IMR-90 (cell line): Measurements from ENCODE around the gene IL20RA. TPM values are rescaled to one million over a fixed set of nuclear protein-coding genes. Genes with fewer than 3 reads are reported as not detected.

Experiments used
- ATAC-seq: fragments of 200-7000 bp; cut with Tn5 transposase; 2 replicates; pipeline ENCODE4 v1.9.1; 2020; ENCODE audit warnings: low read depth, mild to moderate bottlenecking, moderate library complexity
- BruUV-seq: library from RNA; stranded (reverse); fragments of 400-500 nt; replicated peaks from 2 replicates; lab custom pipeline; 2021; lab: Mats Ljungman, UMichigan
- CTCF ChIA-PET: fragments of 300-600 bp; formaldehyde crosslinking; extraction: SDS; loops from one replicate; lab custom pipeline; 2021; ENCODE audit warnings: antibody characterized with exemption; lab: Yijun Ruan, JAX
- POLR2A ChIA-PET: fragments of 300-600 bp; sonication (Branson Sonifier 250); formaldehyde crosslinking; loops from one replicate; lab custom pipeline; 2022; ENCODE audit warnings: antibody characterized with exemption; ENCODE audit not compliant: unreplicated experiment; lab: Charles Lee
- DNase-seq: peaks from one replicate; pipeline ENCODE4 v3.0.0; 2013
- H2AFZ ChIP-seq: replicated peaks from 2 replicates; pipeline ENCODE3; 2013; ENCODE audit warnings: low read length, mild to moderate bottlenecking; ENCODE audit not compliant: poor library complexity
- H2AK5ac ChIP-seq: 2 replicates; pipeline ENCODE4 v1.6.1; 2013; ENCODE audit warnings: low read depth, low read length, inconsistent platforms
- H2AK9ac ChIP-seq: replicated peaks from 2 replicates; pipeline ENCODE3; 2013; ENCODE audit warnings: mild to moderate bottlenecking, low read depth, low read length, moderate library complexity; ENCODE audit not compliant: poor library complexity
- H2BK120ac ChIP-seq: 2 replicates; pipeline ENCODE4 v1.6.1; 2013; ENCODE audit warnings: low read depth, low read length, inconsistent platforms
- H2BK15ac ChIP-seq: 3 replicates; pipeline ENCODE4 v1.6.1; 2013; ENCODE audit warnings: low read depth, low read length, inconsistent platforms
- H2BK20ac ChIP-seq: 2 replicates; pipeline ENCODE4 v1.6.1; 2013; ENCODE audit warnings: low read depth, mild to moderate bottlenecking, inconsistent platforms, low read length, moderate library complexity
- H2BK5ac ChIP-seq: 2 replicates; pipeline ENCODE4 v1.6.1; 2013; ENCODE audit warnings: mild to moderate bottlenecking, low read depth, low read length, inconsistent platforms; ENCODE audit not compliant: poor library complexity, severe bottlenecking
- H3K14ac ChIP-seq: replicated peaks from 2 replicates; pipeline ENCODE4 v1.6.1; 2013; ENCODE audit warnings: low read depth, low read length, inconsistent platforms
- H3K18ac ChIP-seq: 2 replicates; pipeline ENCODE4 v1.6.1; 2013; ENCODE audit warnings: low read depth, low read length, control low read depth
- H3K23ac ChIP-seq: 2 replicates; pipeline ENCODE4 v1.6.1; 2013; ENCODE audit warnings: low read depth, low read length, inconsistent platforms
- H3K27ac ChIP-seq: 2 replicates; pipeline ENCODE4 v1.5.1; 2013; ENCODE audit warnings: mild to moderate bottlenecking, control low read depth, low read length; ENCODE audit not compliant: insufficient read depth
- H3K27me3 ChIP-seq: 2 replicates; pipeline ENCODE4 v1.6.1; 2013; ENCODE audit warnings: low read length; ENCODE audit not compliant: control insufficient read depth, insufficient read depth
- H3K36me3 ChIP-seq: 2 replicates; pipeline ENCODE4 v1.6.1; 2013; ENCODE audit warnings: low read length, mixed read lengths; ENCODE audit not compliant: control insufficient read depth, insufficient read depth
- H3K4ac ChIP-seq: 2 replicates; pipeline ENCODE4 v1.6.1; 2013; ENCODE audit warnings: low read depth, low read length, inconsistent platforms
- H3K4me1 ChIP-seq: 2 replicates; pipeline ENCODE4 v1.6.1; 2013; ENCODE audit warnings: low read length, mixed read lengths; ENCODE audit not compliant: control insufficient read depth, insufficient read depth
- H3K4me2 ChIP-seq: 2 replicates; pipeline ENCODE4 v1.6.1; 2013; ENCODE audit warnings: low read depth, mild to moderate bottlenecking, control low read depth, low read length, moderate library complexity
- H3K4me3 ChIP-seq: 2 replicates; pipeline ENCODE4 v1.5.1; 2013; ENCODE audit warnings: low read depth, mild to moderate bottlenecking, control low read depth, low read length, moderate library complexity; ENCODE audit not compliant: insufficient read depth
- H3K56ac ChIP-seq: 2 replicates; pipeline ENCODE4 v1.6.1; 2013; ENCODE audit warnings: low read length, inconsistent platforms; ENCODE audit not compliant: insufficient read depth; ENCODE audit errors: extremely low read depth
- H3K79me1 ChIP-seq, 2 experiments: 2 replicates each; pipeline ENCODE4 v1.6.1; 2013; ENCODE audit warnings: low read length in 2 of 2, inconsistent platforms in 1 of 2, low read depth in 1 of 2
- H3K9ac ChIP-seq: 2 replicates; pipeline ENCODE4 v1.6.1; 2013; ENCODE audit warnings: low read depth, low read length, control low read depth
- H3K9me1 ChIP-seq: 2 replicates; pipeline ENCODE4 v1.6.1; 2013; ENCODE audit warnings: low read length, inconsistent platforms; ENCODE audit not compliant: insufficient read depth
- H3K9me3 ChIP-seq: 2 replicates; pipeline ENCODE4 v1.6.1; 2013; ENCODE audit warnings: low read length; ENCODE audit not compliant: control insufficient read depth, insufficient read depth
- H4K20me1 ChIP-seq: 2 replicates; pipeline ENCODE4 v1.6.1; 2013; ENCODE audit warnings: low read length, inconsistent platforms; ENCODE audit not compliant: insufficient read depth
- H4K5ac ChIP-seq: 2 replicates; pipeline ENCODE4 v1.6.1; 2013; ENCODE audit warnings: mild to moderate bottlenecking, low read depth, low read length, control low read depth
- H4K8ac ChIP-seq, 2 experiments: 2 replicates each; pipeline ENCODE4 v1.6.1; 2013; ENCODE audit warnings: low read depth in 2 of 2, low read length in 2 of 2, control low read depth in 1 of 2, inconsistent platforms in 1 of 2
- H4K91ac ChIP-seq: 2 replicates; pipeline ENCODE4 v1.6.1; 2013; ENCODE audit warnings: low read depth, low read length, inconsistent platforms; ENCODE audit not compliant: insufficient read depth
- BHLHE40 ChIP-seq: fragments of 150-350 bp; IDR thresholded peaks from 2 replicates; pipeline ENCODE4 v1.6.1; 2016; ENCODE audit warnings: mild to moderate bottlenecking, low read depth, low read length
- CEBPB ChIP-seq: IDR thresholded peaks from 2 replicates; pipeline ENCODE4 v1.6.1; 2012; ENCODE audit warnings: low read depth, low read length, improper control_type of control experiment
- CHD1 ChIP-seq: IDR thresholded peaks from 2 replicates; pipeline ENCODE4 v1.6.1; 2012; ENCODE audit warnings: low read depth, low read length, improper control_type of control experiment
- CTCF ChIP-seq: conservative IDR thresholded peaks from 2 replicates; pipeline ENCODE4 v1.5.1; 2012; ENCODE audit warnings: mild to moderate bottlenecking, low read depth, low read length, improper control_type of control experiment
- MAZ ChIP-seq: IDR thresholded peaks from 2 replicates; pipeline ENCODE4 v1.6.1; 2012; ENCODE audit warnings: low read depth, mild to moderate bottlenecking, low read length, improper control_type of control experiment, moderate library complexity, borderline replicate concordance
- MXI1 ChIP-seq: IDR thresholded peaks from 2 replicates; pipeline ENCODE4 v1.6.1; 2012; ENCODE audit warnings: low read depth, mild to moderate bottlenecking, low read length, moderate library complexity, borderline replicate concordance
- NFE2L2 ChIP-seq: fragments of 150-350 bp; IDR thresholded peaks from 2 replicates; pipeline ENCODE4 v1.6.1; 2016; ENCODE audit warnings: low read depth, mild to moderate bottlenecking, low read length
- POLR2A ChIP-seq: IDR thresholded peaks from 2 replicates; pipeline ENCODE4 v1.6.1; 2012; ENCODE audit warnings: mild to moderate bottlenecking, low read depth, low read length
- RAD21 ChIP-seq: IDR thresholded peaks from 2 replicates; pipeline ENCODE4 v1.6.1; 2012; ENCODE audit warnings: low read length, improper control_type of control experiment
- SMC3 ChIP-seq: fragments of 150-350 bp; IDR thresholded peaks from 2 replicates; pipeline ENCODE4 v1.6.1; 2016; ENCODE audit warnings: low read depth, mild to moderate bottlenecking, antibody characterized with exemption, low read length, moderate library complexity
- WGBS, 2 experiments: methylation state at CpG; one replicate each; pipeline versions ENCODE4 v1.1.5 to v1.1.7; 2013; ENCODE audit warnings: missing lambda C conversion rate in 2 of 2; ENCODE audit not compliant: insufficient read length in 1 of 2; ENCODE audit errors: extremely low coverage in 2 of 2; 5-methylcytosine and 5-hydroxymethylcytosine counted together
- dilution Hi-C: fragments of 300-500 bp; cut with HindIII; formaldehyde crosslinking; loops from one replicate; pipeline ENCODE4 v1.14.3; 2018; ENCODE audit warnings: low sequenced_read_pairs; ENCODE audit not compliant: unreplicated experiment
- in situ Hi-C: fragments of 300-500 bp; cut with MboI; formaldehyde crosslinking; loops from 3 replicates; pipeline ENCODE4 v1.14.3; 2019; ENCODE audit warnings: low sequenced_read_pairs, inconsistent platforms, mixed read lengths
- intact Hi-C: fragments of 100-400 bp; cut with micrococcal nuclease; formaldehyde crosslinking; loops from 2 replicates; pipeline ENCODE4 v1.10.0; 2022
- polyA plus RNA-seq, 3 experiments: library from polyadenylated mRNA; depleted of rRNA; stranded (reverse); fragments of >200 nt; gene quantifications; 2 replicates each; pipeline ENCODE4 v1.2.3, GENCODE V29; 2012; ENCODE audit warnings: low replicate concordance in 1 of 3
- total RNA-seq: library from RNA; depleted of rRNA; stranded (reverse); fragments of >200 nt; gene quantifications from 2 replicates; pipeline ENCODE4 v1.2.3, GENCODE V29; 2012

Gene IL20RA
- total and polyA plus RNA-seq, 2 of the 4 experiments (the other 2 are of a cell fraction), result 0.02 TPM; not detected in 1

- H3K14ac ChIP-seq, result no peak overlapping the region
- 70% methylated on average over 2 of the region's 4 CpGs; no CpG with 5 or more reads in 1 of the 2 experiments for WGBS, 2 experiments
- no peak overlapping the region for H2BK5ac ChIP-seq
- no peak overlapping the region for H3K56ac ChIP-seq
- ATAC-seq, result peak; percentile 96
- no peak overlapping the region for H3K4me2 ChIP-seq
- H3K27ac ChIP-seq, result no peak overlapping the region
- H3K27me3 ChIP-seq, result peaks cover 1% of the 10 kb centered on the region; the same call in 1 of the 2 replicates
- H3K4me3 ChIP-seq, result no peak overlapping the region
- no peak overlapping the region for H3K23ac ChIP-seq
- H3K9me1 ChIP-seq, result no peaks in the 10 kb centered on the region
- TF ChIP-seq SMC3, result peak; percentile 43; the same call in 1 of the 2 replicates
- TF ChIP-seq MXI1, result no peak
- TF ChIP-seq NFE2L2, result no peak
- no peak for TF ChIP-seq BHLHE40
- peak; percentile 62 for TF ChIP-seq CTCF
- no peak for TF ChIP-seq MAZ
- TF ChIP-seq CEBPB, result no peak
- TF ChIP-seq RAD21, result peak; percentile 64
- TF ChIP-seq CHD1, result no peak
- no peak for TF ChIP-seq POLR2A
- DNase-seq, result peak; percentile 50
- H3K4ac ChIP-seq, result no peak overlapping the region
- H3K9ac ChIP-seq, result no peak overlapping the region
- no peaks in the 10 kb centered on the region for H3K36me3 ChIP-seq
- H2AFZ ChIP-seq, result no peak overlapping the region
- in situ Hi-C loops, result no loop called here
- no peak overlapping the region for H3K18ac ChIP-seq
- H3K79me1 ChIP-seq, result no peaks in the 10 kb centered on the region
- no peak overlapping the region for H2BK20ac ChIP-seq
- no peak overlapping the region for H2BK15ac ChIP-seq
- BruUV-seq, result no TSS peak
- no peak overlapping the region for H4K5ac ChIP-seq
- POLR2A ChIA-PET, result no interaction called here
- no peaks in the 10 kb centered on the region for H3K9me3 ChIP-seq
- H2BK120ac ChIP-seq, result no peak overlapping the region
- dilution Hi-C loops, result no loop called here
- no peak overlapping the region for H2AK5ac ChIP-seq
- no peaks in the 10 kb centered on the region for H4K20me1 ChIP-seq
- no peak overlapping the region for H4K8ac ChIP-seq
- CTCF ChIA-PET, result interaction anchor here (0.6 to 1.2 kb wide), 7 partner anchors 8 to 583 kb away, joined by 3 to 6 read pairs (median 3); no protein-coding TSS in a partner anchor
- H3K4me1 ChIP-seq, result no peaks in the 10 kb centered on the region
- H4K91ac ChIP-seq, result no peak overlapping the region
- H2AK9ac ChIP-seq, result no peak overlapping the region
- intact Hi-C loops, result loop anchor here (1.0 to 5.0 kb wide), 2 partner anchors 236 to 565 kb away; no protein-coding TSS in a partner anchor
Measured at GRCh38 chr6:137076277-137077068, 31.7 kb upstream of the IL20RA start.
